Hepatocyte (in vitro differentiated cells): ENCODE measurements around the gene CEP112. TPM values are rescaled to one million over a fixed set of nuclear protein-coding genes. Genes with fewer than 3 reads are reported as not detected.

Experiments
- DNase-seq: peaks from one replicate; pipeline ENCODE4 v3.0.0-alpha.2; 2016; ENCODE audit warnings: low spot score
- H2AFZ ChIP-seq: fragments of 200-600 bp; sonication (generic); 2 replicates; pipeline ENCODE4 v1.6.0; 2016; ENCODE audit warnings: antibody characterized with exemption, mild to moderate bottlenecking
- H3K27ac ChIP-seq: fragments of 200-600 bp; sonication (generic); 2 replicates; pipeline ENCODE4 v1.5.1; 2016; ENCODE audit warnings: mild to moderate bottlenecking
- H3K27me3 ChIP-seq: fragments of 200-600 bp; sonication (generic); 2 replicates; pipeline ENCODE4 v1.6.1; 2016
- H3K36me3 ChIP-seq: fragments of 200-600 bp; sonication (generic); replicated peaks from 2 replicates; pipeline ENCODE4 v1.5.1; 2016; ENCODE audit warnings: low read depth; ENCODE audit not compliant: insufficient read depth
- H3K4me1 ChIP-seq: fragments of 200-600 bp; sonication (generic); 2 replicates; pipeline ENCODE4 v1.5.1; 2016; ENCODE audit warnings: mild to moderate bottlenecking, moderate library complexity; ENCODE audit not compliant: insufficient read depth
- H3K4me2 ChIP-seq: fragments of 200-600 bp; sonication (generic); 2 replicates; pipeline ENCODE4 v1.6.0; 2016
- H3K4me3 ChIP-seq: fragments of 200-600 bp; sonication (generic); 2 replicates; pipeline ENCODE4 v1.5.1; 2016; ENCODE audit warnings: mild to moderate bottlenecking
- H3K79me2 ChIP-seq: fragments of 200-600 bp; sonication (generic); 2 replicates; pipeline ENCODE4 v1.6.0; 2017; ENCODE audit warnings: mild to moderate bottlenecking
- H3K9me2 ChIP-seq: fragments of 200-600 bp; sonication (generic); replicated peaks from 2 replicates; pipeline ENCODE4 v1.6.0; 2017; ENCODE audit warnings: mild to moderate bottlenecking; ENCODE audit not compliant: insufficient read depth
- H3K9me3 ChIP-seq: fragments of 200-600 bp; sonication (generic); 2 replicates; pipeline ENCODE4 v1.5.1; 2016; ENCODE audit warnings: low read depth, mild to moderate bottlenecking
- H4K20me1 ChIP-seq: fragments of 200-600 bp; sonication (generic); 2 replicates; pipeline ENCODE4 v1.6.0; 2016; ENCODE audit warnings: mild to moderate bottlenecking; ENCODE audit not compliant: insufficient read depth, poor library complexity, severe bottlenecking
- EZH2 ChIP-seq: fragments of 200-600 bp; sonication (generic); IDR thresholded peaks from 2 replicates; pipeline ENCODE4 v1.6.1; 2016; ENCODE audit warnings: antibody characterized with exemption, mild to moderate bottlenecking, borderline replicate concordance
- EZH2phosphoT487 ChIP-seq: fragments of 200-600 bp; sonication (generic); IDR thresholded peaks from one replicate; pipeline ENCODE4 v1.6.1; 2018; ENCODE audit warnings: antibody characterized with exemption, mild to moderate bottlenecking, low read depth, moderate library complexity; ENCODE audit not compliant: unreplicated experiment, severe bottlenecking
- WGBS: methylation state at CpG from one replicate; pipeline ENCODE4 v1.1.6; 2016; ENCODE audit warnings: low lambda C conversion rate; ENCODE audit errors: missing lambda C conversion rate; 5-methylcytosine and 5-hydroxymethylcytosine counted together
- polyA plus RNA-seq: library from polyadenylated mRNA; unstranded; fragments of >200 nt; fragmentation: Nextera tagmentation; extraction: Ambion mirVana; gene quantifications from 2 replicates; pipeline ENCODE4 v1.2.1, GENCODE V29; 2016
- total RNA-seq: library from RNA; depleted of rRNA; stranded (reverse); fragments of >200 nt; gene quantifications from 2 replicates; pipeline ENCODE4 v1.2.3, GENCODE V29; 2014
- TF ChIP-seq, protein P1 (sequence below): fragments of 200-600 bp; sonication (generic); IDR thresholded peaks from 2 replicates; pipeline ENCODE4 v1.5.1; 2016; ENCODE audit warnings: antibody characterized with exemption, mild to moderate bottlenecking; ENCODE audit not compliant: poor library complexity

The CEP112 gene
- total and polyA plus RNA-seq, 2 experiments from 2014 or later: 7.1 to 9.7 TPM

DNA sequence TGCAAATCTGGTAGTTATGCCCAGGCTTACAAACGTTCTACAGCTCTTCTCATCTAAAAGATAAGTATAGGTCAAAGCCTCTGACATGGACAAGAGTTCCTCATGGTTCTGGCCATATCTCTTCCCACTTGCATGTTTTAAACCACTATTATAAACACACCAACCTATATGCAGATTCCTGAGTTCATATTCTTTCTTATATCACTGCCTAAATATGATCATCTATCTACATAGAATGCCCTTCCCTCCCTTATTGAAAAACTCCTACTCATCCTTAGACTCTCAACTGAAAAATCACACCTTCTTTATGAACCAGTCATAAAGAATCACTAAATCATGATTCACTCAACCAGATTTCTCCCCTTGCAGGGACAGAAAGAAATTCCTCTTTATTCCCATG lies 128.2 kb downstream of the CEP112 start:
- Histone ChIP-seq H3K9me3 (no peaks in the 10 kb centered on the region), H3K27ac (no peak overlapping the region), H3K27me3 (no peaks in the 10 kb centered on the region), H2AFZ (no peak overlapping the region), H3K79me2 (no peaks in the 10 kb centered on the region), H3K36me3 (no peaks in the 10 kb centered on the region), H3K4me2 (no peak overlapping the region), H4K20me1 (no peaks in the 10 kb centered on the region), H3K4me3 (no peak overlapping the region), H3K9me2 (no peaks in the 10 kb centered on the region), H3K4me1 (no peaks in the 10 kb centered on the region)
- 70% methylated on average over 1 of the region's 1 CpG for WGBS
- DNase-seq: no peak
- TF ChIP-seq, protein P1, sequence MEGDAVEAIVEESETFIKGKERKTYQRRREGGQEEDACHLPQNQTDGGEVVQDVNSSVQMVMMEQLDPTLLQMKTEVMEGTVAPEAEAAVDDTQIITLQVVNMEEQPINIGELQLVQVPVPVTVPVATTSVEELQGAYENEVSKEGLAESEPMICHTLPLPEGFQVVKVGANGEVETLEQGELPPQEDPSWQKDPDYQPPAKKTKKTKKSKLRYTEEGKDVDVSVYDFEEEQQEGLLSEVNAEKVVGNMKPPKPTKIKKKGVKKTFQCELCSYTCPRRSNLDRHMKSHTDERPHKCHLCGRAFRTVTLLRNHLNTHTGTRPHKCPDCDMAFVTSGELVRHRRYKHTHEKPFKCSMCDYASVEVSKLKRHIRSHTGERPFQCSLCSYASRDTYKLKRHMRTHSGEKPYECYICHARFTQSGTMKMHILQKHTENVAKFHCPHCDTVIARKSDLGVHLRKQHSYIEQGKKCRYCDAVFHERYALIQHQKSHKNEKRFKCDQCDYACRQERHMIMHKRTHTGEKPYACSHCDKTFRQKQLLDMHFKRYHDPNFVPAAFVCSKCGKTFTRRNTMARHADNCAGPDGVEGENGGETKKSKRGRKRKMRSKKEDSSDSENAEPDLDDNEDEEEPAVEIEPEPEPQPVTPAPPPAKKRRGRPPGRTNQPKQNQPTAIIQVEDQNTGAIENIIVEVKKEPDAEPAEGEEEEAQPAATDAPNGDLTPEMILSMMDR: no peak
- no peak for TF ChIP-seq EZH2
- no peak for TF ChIP-seq EZH2phosphoT487

DNA sequence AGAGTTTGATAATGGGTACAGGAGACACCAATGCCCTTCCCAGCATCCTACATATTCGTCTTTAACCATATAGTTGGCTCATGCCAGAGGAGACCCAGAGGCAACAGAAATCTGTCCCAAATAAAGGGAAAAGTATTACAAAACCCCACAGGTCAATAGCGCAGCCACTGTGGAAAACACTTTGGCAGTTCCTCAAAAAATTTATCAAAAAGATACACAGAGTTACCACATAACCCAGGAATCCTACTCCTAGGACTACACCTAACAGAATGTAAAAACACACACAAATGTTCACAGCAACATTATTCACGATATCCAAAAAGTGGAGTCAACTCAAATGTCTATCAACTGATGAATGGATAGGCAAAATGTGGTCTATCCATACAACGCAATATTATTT lies 135.8 kb downstream of the CEP112 start:
- Histone ChIP-seq H3K79me2 (no peaks in the 10 kb centered on the region), H2AFZ (no peak overlapping the region), H4K20me1 (no peaks in the 10 kb centered on the region), H3K4me2 (no peak overlapping the region), H3K36me3 (no peaks in the 10 kb centered on the region), H3K9me2 (no peaks in the 10 kb centered on the region), H3K4me3 (no peak overlapping the region), H3K4me1 (no peaks in the 10 kb centered on the region), H3K27ac (no peak overlapping the region), H3K27me3 (no peaks in the 10 kb centered on the region), H3K9me3 (no peaks in the 10 kb centered on the region)
- WGBS: 96% methylated on average over 4 of the region's 4 CpGs
- DNase-seq: no peak
- TF ChIP-seq EZH2 (no peak), EZH2phosphoT487 (no peak)
- TF ChIP-seq, protein P1: no peak

DNA sequence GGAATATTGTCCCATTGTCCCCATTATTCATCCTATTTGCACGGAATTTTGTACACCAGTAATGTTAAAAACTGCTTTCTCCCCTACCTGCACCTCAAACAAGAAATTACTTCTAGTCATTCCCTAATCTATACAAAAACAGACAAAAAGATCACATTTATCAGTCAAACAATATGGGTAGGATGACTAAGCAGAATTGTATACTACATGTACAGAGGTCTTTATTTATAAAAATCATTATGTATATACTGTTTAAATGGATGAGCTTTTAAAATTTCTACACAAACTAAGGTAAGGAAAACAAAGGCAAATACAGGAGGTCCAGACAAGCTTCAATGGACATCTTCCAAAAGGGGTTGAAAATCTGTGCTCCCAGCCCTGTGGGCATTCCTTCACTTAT lies 137.7 kb downstream of the CEP112 start:
- Histone ChIP-seq H3K9me2 (no peaks in the 10 kb centered on the region), H3K27ac (no peak overlapping the region), H3K36me3 (no peaks in the 10 kb centered on the region), H3K9me3 (no peaks in the 10 kb centered on the region), H2AFZ (no peak overlapping the region), H3K4me1 (no peaks in the 10 kb centered on the region), H3K27me3 (no peaks in the 10 kb centered on the region), H3K4me2 (no peak overlapping the region), H3K79me2 (no peaks in the 10 kb centered on the region), H4K20me1 (no peaks in the 10 kb centered on the region), H3K4me3 (no peak overlapping the region)
- TF ChIP-seq, protein P1: no peak
- no peak for TF ChIP-seq EZH2
- no peak for TF ChIP-seq EZH2phosphoT487
- no peak for DNase-seq
- 100% methylated on average over 1 of the region's 1 CpG for WGBS

DNA sequence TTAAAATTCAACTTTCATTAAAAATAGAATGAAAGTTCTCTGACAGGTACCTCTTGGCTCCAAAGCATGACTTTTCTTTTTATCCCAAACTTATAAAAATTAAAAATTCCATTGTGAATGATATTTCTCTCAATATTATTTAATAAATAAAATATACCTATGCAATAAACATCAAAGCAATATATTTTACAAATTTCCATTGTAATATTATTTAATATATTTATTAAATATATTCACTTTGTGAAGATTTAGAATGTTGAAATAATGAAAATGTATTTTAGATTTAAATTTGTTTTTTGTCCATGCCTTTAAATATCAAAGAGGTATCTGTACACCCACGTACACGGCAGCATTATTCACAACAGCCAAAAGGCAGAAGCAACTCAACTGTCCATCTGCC lies 147.8 kb downstream of the CEP112 start:
- H2AFZ ChIP-seq: no peak overlapping the region

More for the DNA sequence above, 147.8 kb downstream of the CEP112 start:
- Histone ChIP-seq H3K4me2 (no peak overlapping the region), H3K27ac (no peak overlapping the region), H3K4me3 (no peak overlapping the region), H3K27me3 (no peaks in the 10 kb centered on the region), H3K4me1 (no peaks in the 10 kb centered on the region), H3K36me3 (no peaks in the 10 kb centered on the region), H3K9me2 (no peaks in the 10 kb centered on the region), H3K79me2 (no peaks in the 10 kb centered on the region), H3K9me3 (no peaks in the 10 kb centered on the region), H4K20me1 (no peaks in the 10 kb centered on the region)
- TF ChIP-seq, protein P1: no peak
- TF ChIP-seq EZH2phosphoT487 (no peak), EZH2 (no peak)
- 73% methylated on average over 2 of the region's 2 CpGs for WGBS
- DNase-seq: no peak
